ENCODE results near the gene RAD18.

Gene RAD18

DNA sequence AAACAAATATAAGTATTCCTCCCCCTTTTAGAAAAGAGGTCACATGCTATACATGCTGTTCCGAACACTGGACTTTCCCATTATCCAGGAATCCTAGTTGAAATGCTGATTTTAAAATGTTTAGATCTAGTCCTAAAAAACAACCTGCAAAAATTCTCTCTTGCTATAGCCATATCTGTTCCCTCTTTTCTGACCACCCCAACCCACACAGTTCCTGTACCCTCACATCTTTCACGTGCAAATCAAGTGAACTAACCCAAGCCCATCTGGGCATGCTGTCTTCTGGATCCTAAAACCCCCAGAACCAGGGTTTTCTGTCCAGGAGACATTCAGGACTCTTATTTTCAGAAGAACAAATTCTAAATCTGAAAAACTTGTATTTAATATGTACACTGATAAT lies 67.4 kb downstream of the RAD18 start:
- no peak for DNase-seq (ENCODE audit: low read depth)

DNA sequence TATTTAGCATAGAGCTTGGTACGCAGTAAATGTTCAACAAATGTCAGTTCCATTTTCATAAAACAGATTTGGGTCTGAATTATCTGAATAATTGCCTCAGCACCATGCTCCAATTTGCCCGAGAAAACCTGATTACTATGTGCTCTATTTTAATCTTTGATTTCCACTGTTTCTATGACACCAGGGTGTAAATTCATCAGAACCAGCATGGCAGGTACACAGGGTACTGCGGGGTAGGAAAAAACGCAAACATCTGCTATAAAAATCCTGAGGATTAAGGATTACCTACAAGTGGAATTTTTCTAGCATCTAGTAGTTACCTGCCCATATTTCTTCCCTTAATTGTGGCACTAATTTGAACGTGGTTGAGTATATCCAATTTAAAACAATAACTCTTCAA lies 70.3 kb downstream of the RAD18 start:
- no peak for DNase-seq (ENCODE audit: low read depth)

DNA sequence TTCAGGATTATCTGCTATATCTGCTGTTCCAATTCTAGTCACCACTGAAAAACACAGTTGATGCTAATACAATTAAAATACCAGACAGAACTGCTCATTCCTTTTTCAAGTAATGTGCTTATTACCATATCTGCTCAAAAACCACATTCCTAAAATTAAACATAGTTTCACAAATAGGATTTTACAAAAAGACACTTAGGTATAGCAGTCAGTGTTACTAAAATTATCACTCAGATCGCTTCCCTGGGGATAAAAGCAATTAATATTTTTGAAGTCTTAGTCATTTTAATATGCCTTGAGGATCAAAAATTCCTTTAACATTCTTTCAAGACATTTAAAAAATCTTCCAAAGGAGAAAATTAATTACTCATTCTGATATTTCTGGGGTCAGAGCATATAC lies 71.5 kb downstream of the RAD18 start:
- no peak for DNase-seq (ENCODE audit: low read depth)

DNA sequence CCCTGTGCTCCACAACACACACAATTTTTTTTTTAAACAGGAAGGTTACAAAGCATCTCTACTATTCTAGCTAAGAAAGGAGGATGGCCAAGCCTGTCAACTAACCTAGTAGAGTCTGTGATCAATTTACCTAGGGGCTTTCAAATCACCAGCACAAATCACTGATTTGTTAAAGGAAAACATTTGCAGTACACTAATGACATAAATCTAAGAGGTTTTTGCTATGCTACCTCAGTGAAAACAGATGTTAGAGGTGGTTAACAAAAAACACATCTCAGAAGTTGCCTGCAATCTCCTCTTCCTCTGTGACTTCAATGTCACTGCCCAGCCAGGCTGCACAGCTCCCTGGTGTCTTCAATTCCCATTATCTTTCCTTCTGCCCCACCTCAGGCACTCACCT lies 72.0 kb downstream of the RAD18 start:
- no peak for DNase-seq (ENCODE audit: low read depth)

DNA sequence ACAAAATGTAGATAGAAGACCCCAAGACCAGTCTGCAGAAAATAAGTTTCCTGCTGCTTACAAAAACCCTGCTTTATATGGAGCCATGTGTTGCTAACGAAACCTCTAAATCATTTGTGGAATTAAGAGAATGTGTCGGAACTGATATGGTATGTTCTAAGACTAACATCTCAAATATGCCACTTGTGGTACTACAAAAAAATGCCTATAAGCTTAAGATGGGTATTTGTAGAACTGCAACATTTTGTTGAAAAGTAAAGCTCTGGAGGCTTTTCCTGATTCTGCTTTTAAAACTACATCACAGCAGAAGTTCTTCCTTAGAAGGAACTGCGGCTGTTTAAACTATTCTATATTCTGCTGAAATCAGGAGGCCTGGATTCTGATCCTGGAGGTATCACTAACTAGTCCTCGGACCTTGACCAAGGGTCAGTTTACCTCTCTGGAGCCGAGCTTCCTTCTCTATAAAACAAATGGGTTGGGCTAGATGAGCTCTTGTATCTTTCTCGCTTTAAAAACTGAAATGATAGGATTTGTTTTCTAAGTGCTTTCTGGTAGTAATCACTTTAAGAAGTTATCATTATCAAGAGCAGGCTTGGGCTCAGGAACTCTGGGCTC lies 74.9 kb downstream of the RAD18 start:
- DNase-seq (ENCODE audit: low read depth), result no peak

DNA sequence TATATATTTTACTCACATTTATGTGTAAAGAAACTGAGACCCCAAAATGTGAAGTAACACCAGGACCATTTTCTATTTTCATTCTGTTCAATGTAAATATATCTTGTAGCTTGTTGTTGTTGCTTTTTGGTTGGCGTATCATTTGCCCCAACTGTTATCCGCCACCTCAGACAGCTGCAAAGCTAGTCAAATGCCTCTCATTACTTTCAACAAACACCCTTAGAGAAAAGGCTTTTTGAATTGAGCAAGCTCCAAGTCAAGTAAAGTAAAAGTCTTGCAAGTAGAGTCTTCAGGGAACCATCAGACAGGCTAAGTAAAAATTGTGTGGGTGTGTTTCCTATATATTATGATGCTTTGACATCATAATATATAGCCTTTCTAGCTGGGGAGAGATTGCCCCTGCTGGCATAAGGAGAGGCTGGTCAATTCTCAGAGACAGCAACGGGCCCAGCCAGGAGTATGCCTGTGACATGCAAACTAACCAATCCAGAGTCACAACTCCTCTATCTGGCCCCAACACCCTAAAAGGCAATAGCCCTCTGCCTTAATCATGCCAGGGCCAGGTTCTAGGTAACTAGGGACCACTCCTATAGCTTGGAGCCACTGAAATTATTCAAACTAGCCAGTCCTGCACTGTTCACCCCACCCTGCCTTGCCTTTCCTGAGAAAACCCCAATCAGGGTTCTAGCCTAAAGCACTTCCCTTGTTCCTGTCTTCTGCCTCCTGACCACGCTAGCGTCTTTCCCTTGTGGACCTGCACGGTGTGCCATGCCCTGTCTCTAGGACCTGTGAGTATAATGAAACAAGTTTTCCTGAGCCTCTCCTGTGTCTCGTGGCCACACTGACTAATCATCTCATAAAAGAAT lies 75.6 kb downstream of the RAD18 start:
- no peak for DNase-seq (ENCODE audit: low read depth)

DNA sequence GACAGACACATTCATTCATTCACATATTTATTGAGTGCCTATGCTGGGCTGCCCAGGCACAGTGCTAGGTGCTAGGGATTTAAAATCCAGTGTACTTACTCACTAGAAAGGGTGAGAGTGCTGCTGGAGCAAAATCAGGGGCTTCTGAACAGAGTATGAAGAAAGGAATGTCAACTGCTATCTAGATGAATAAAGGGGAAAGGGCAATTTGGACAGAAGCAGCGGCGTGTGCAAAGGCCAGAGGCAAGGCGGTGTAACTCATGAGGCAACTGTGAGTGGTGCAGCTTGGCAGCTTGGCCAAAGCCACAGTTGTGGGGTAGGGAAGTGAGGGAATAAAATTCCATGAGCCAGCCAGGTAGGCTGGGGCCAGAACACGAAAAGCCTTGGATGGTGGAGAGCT lies 76.7 kb downstream of the RAD18 start:
- no peak for DNase-seq (ENCODE audit: low read depth)

DNA sequence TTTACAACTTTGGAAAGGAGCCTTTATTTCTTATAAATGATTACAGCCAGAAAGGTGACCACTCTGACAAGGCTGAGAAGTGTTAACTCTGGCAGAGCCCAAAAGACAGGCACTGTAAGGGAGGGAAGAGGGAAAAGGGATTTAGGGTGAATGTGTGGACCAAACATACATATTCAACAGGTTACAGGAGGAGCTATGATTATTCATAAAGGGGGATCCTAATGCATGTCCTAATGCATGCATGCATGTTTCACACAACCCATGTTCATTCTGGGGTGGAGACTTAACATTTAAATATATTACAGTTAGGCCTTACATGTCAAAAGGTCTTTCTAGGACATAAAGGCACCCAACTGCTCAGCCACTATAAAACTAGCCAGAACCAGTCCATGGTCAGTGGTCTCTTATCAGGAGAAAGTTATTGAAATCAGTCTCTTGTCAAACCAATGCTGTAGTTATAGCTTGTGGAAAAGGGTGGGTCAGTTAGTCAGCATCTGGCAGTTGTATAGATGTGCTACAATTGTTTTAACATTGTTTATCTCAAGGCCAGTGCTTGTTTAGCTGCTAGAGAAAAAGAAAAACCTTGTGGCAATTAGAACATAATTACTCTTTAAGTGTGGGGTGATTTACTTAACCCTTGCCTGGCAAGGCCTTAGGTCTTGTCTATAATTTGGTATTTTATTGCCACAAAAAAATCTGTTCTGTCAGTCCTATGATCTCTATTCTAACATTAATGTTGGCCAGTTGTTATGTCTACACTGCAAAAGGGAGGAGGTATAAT lies 77.5 kb downstream of the RAD18 start:
- no peak for DNase-seq (ENCODE audit: low read depth)

DNA sequence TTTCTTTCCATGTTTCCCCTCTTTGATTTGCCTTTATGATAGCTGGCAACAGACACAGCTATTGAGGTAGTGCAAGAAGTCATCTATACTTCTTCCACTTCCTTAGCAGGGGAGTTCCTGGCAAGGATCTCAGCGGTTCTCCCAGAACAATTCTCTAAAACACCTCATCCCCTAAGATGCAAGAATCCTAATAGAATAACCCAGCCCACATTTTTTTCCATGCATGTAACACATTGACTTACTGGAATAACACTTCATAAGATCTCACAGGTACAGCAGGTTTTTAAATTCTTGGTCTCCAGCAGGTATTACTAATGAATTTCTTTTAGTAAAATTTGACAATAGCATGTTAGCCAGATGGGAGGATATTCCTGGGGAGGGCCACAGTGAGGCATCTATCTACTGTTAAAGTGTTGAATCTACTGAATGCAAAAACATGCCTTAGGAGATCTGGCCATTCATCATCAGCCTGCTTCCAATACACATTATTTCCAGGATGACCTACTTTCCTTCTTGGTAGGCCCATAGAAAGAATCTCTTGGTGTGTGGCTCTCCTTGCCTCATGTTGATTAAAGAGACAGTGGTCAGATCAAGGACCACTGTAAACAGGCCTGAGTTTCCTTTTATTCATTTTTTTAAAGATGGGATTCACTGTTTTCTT lies 78.5 kb downstream of the RAD18 start:
- DNase-seq (ENCODE audit: low read depth), result no peak

DNA sequence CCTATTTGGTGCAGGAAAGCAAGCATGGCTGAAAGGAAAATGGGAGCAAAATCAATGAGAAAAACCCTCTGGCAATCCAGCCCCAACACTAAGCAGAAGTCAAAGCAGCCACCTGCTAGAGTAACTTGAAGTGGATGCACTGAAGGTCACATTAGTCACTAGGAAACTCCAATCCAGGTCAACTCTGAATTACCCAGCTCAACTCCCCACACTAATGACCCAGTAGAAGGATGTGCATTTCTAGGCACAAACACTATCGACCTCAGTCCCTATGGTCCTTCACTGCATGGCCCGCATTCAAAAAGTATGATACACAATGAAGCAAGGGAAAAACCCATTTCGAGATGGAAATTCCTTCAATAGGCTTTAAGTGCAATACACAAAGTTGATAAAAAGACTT lies 80.6 kb downstream of the RAD18 start:
- DNase-seq (ENCODE audit: low read depth), result no peak

DNA sequence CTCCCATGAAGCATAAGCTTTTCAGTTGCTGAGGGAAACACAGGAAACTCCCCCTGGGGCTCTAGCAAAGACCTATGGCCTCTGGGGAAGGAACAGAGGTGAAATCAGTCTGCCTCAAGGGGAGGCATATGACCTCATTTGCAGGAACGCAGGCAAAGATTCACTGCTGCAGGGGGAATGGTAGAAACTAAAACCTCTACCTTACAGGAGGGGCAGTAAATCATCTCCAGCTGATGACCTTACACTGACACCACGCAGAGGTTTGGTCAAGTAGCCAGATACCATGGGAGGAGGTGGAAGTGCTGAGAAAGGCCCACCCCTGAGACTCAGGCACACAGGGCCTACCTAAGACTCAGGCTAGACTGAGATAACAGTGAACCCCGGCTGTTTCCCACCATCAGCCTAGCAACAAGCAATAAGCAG lies 81.1 kb downstream of the RAD18 start:
- DNase-seq (ENCODE audit: low read depth), result no peak

DNA sequence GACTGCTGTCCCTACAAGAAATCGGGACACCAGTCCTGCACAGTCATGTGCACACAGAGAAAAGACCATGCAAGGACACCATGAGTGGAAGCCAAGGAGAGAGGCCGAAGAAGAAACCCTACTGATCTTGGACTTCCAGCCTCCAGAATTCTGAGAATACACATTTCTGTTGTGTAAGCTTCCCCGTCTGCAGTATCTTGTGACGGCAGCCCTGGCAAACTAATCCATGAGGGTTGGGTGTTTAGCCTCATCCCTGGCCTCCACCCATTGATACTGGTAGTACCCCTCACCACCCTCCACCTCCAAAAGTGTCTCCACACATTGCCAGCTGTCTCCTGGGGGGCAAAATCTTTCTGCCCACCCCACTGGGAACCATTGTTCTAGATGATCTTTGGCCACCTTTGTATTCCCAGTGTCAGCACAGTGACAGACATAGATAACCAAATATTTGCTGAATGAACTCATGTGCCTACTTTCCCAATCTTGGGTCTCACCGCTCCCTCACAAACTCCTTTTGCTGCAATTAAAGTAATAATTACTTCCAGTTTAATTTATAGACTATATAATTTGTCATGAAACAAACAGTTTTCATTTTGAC lies 83.8 kb downstream of the RAD18 start:
- DNase-seq (ENCODE audit: low read depth), result no peak

DNA sequence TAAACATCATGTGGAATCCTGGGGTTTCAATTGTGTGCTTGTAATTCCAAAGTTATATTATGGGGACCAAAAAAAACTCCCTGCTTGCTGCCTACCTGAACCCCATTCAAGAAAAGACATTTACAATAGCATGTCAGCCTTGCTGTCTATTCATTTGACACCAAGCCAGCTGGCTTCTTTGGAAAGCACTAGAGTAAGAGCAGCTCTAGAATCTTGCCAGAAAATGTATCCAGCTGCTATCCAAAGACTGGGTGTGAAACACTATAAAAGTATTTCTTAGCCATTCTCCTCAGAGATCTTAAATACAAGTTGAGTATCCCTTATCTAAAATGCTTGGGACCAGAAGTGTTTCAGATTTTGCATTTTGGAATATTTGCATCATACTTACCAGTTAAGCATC lies 87.4 kb downstream of the RAD18 start:
- no peak for DNase-seq (ENCODE audit: low read depth)

DNA sequence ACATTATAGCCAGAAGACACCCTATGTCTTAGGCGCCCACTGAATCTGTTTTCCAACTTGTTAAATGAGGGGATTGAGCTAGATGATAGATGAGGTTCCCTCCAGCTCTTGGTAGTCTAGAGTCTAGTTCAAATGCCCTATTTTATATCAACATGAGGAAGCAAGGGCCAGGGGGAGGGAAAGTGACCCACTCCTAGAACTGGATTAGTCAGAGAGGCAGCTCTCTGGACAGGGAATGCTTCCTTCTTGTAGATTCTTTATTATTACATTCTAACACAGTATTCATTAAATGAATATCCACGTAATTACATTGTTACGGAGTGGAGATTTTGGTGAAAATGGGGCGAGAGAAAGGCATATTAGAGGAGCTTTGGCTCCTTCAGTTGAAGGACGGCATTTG lies 89.5 kb downstream of the RAD18 start:
- DNase-seq (ENCODE audit: low read depth), result no peak

DNA sequence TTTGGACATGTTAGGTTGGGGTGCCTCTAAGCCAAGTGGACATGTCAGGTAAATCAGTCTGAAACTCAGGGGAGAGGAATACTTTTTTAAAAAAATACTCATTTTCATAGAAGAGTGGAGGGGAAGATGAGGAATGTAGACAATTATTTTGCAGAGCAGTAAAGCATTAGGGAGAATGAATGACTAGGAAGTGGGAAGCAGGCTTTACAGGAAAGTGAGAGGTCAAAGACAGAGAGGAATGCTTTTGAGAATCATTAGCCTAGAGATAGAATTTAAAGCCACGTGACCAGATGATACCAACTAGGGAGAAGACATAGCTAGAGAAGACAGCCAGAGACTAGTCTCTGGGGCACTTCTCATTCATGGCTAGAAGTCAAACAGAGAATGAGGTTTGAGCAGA lies 91.0 kb downstream of the RAD18 start:
- no peak for DNase-seq (ENCODE audit: low read depth)

DNA sequence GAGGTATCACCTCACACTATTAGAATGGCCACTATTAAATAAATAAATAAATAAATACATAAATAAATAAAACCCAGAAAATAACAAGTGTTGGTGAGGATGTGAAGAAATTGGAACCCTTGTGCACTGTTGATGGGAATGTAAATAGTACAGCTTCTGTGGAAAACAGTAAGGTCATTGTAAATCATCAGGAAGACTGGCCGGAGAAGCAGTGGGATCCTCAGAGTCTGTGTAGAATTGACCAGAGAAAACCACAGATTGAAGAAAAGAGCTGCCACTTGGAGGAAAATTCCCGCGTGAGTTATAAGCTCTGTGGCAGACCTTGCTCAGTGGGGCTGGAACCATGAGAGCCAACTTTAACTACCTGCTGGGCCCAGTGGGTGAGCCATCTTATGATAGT lies 92.0 kb downstream of the RAD18 start:
- no peak for DNase-seq (ENCODE audit: low read depth)

DNA sequence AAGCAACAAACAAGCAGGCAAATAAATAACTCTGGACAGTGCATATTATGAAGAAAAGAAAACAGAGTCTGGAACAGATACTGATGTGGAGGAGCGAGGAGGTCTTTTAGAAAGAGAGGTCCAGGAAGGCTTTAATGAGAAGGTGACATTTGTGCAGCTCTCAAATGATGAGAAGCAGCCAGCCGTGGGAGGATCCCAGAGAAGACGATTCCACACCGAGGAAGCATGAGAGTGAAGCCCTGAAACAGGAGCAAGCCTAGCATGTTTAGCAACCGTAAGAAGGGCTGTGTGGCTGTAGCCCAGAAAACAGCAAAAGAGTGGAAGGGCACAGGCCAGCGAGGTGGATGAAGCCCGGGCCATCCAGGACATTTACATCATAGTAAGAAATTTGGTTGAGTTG lies 93.1 kb downstream of the RAD18 start:
- no peak for DNase-seq (ENCODE audit: low read depth)

DNA sequence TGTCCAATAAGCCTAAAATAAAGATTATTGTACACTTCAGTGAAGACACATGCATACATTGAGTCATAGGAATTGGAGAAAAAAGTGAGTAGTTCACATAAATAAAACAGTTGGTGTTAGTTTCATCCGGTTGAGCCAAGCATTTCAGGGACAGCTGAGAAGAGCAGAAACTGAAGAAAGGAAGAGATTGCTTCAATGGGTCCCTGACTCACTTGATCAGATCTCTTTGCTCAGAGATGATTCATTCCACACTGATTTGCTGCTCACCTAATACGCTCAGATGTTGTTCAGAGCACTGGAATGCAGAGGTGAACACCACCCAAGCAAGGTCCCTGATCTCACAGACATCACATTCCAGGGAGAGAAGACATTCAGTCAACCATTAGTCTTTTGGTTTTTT lies 93.7 kb downstream of the RAD18 start:
- DNase-seq (ENCODE audit: low read depth), result no peak

DNA sequence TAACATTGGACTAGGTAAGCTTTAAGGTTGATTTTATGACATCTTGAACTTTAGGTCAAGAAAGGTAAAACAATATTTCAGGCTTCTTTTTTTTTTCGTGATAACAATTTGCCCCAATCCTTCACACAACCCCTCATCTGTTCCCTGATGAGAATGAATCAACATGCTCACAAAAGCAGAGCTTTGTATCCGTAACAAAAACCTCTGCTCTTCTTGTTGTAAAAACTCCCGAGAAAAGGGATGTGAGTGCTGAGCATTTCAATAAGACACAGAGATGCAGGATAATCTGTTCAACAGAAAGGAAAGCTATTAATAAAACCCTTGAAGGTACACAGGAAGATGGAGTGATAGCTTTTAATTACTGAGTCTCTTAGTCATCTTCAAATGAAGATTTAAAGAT lies 94.3 kb downstream of the RAD18 start:
- no peak for DNase-seq (ENCODE audit: low read depth)

DNA sequence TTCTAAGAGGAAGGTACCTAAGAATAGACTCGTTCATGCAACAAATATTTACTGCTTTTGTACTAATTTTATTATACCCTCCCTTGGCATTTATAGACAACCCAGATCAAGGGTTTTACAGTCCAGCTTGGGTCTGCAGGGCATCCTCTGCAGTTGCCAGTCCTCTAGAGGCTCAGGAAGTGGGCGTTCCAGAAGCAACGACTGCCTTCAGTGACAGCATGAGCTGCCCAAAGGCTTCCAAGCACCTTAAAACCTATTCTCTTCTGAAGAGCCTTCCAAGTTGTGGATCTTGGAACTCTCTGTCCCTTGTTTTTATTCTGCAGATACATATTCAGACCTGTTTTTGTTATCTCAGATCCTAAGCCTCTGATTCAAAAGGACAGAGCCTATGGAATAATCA lies 95.6 kb downstream of the RAD18 start:
- no peak for DNase-seq (ENCODE audit: low read depth)

DNA sequence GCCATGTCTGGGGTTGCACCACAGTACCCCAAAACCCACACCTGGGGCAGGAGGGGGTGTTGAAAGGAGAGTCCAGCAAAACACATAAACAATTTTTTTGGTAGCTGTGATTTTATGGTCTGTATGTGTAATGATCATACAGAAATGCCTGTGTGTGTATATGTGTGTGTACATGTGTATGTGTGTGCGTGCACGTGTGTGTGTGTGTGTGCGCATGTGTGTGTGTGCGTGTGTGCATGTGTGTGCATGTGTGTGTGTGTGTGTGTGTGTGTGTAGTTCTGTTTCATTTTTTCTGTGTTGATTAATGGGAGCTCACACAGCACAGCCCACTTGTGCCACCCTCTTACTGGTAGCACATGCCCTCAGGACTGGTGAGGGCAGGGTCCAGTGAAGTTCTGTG lies 97.6 kb downstream of the RAD18 start:
- DNase-seq (ENCODE audit: low read depth), result no peak
